SK-N-MC (cell line): ENCODE data around the gene HOXD12.
A peak's percentile ranks its signal among the peaks of the same experiment; 100 is the strongest.

ENCODE experiments used
- DNase-seq: peaks from one replicate; pipeline ENCODE4 v3.0.0-alpha.2; 2011; ENCODE audit warnings: low read depth, low spot score
- H3K27ac ChIP-seq: fragments of 200-600 bp; sonication (generic); 2 replicates; pipeline ENCODE4 v1.5.1; 2016; ENCODE audit warnings: mixed run types
- H3K36me3 ChIP-seq: fragments of 200-600 bp; sonication (generic); 2 replicates; pipeline ENCODE4 v1.6.1; 2017; ENCODE audit warnings: antibody characterized with exemption, low read length, mixed read lengths; ENCODE audit not compliant: insufficient read depth
- H3K4me3 ChIP-seq: fragments of 200-600 bp; sonication (generic); 2 replicates; pipeline ENCODE4 v1.5.1; 2016
- H3K9ac ChIP-seq: fragments of 200-600 bp; sonication (generic); 2 replicates; pipeline ENCODE4 v1.8.0; 2017; ENCODE audit warnings: mixed run types, mixed read lengths; ENCODE audit not compliant: insufficient read length
- H3K9me3 ChIP-seq: fragments of 200-600 bp; sonication (generic); 2 replicates; pipeline ENCODE4 v1.6.1; 2017; ENCODE audit warnings: low read depth, mild to moderate bottlenecking, antibody characterized with exemption, low read length, moderate library complexity, mixed read lengths
- EZH2 ChIP-seq: fragments of 200-600 bp; sonication (generic); IDR thresholded peaks from one replicate; pipeline ENCODE4 v1.6.1; 2017; ENCODE audit warnings: antibody characterized with exemption
- FOXP2 ChIP-seq: optimal IDR thresholded peaks from 2 replicates; pipeline ENCODE3; 2011; ENCODE audit warnings: mild to moderate bottlenecking, moderate library complexity; ENCODE audit not compliant: insufficient read depth; ENCODE audit errors: extremely low read length, control extremely low read depth
- POLR2AphosphoS5 ChIP-seq: IDR thresholded peaks from 2 replicates; pipeline ENCODE4 v1.6.1; 2012; ENCODE audit warnings: mild to moderate bottlenecking, low read depth, low read length, borderline replicate concordance

Gene HOXD12

DNA sequence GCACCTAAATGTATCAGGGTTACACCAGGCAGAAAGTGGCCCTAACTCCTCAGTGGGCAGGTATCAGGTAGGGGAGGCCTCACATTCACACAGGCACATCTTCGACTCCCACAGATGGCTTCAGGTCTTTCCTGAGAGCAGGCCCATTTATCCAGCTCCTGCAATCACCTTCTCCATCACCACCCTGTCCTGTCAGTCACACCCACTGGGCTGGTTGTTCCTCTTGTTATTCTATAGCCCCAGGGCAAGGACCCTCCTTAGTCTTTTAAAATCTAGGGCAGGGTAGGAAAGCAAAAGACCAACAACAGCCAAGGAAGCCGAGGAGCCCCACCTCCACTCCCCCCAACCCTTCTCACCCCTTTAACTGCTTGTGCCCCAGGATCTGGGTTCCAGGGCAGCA, 42.7 kb downstream of the HOXD12 start:
- TF ChIP-seq POLR2AphosphoS5 (no peak), EZH2 (no peak), FOXP2 (no peak)
- H3K27ac ChIP-seq, result no peak overlapping the region
- DNase-seq, result no peak
- no peaks in the 10 kb centered on the region for H3K9me3 ChIP-seq
- no peak overlapping the region for H3K9ac ChIP-seq
- H3K4me3 ChIP-seq, result no peak overlapping the region
- no peaks in the 10 kb centered on the region for H3K36me3 ChIP-seq

GRCh38 chr2:176145085-176145969, 45.7 kb downstream of the HOXD12 start:
- TF ChIP-seq EZH2 (no peak), POLR2AphosphoS5 (no peak), FOXP2 (no peak)
- no peak overlapping the region for H3K27ac ChIP-seq
- H3K9me3 ChIP-seq, result no peaks in the 10 kb centered on the region
- no peak overlapping the region; the same call in 1 of the 2 replicates for H3K4me3 ChIP-seq
- no peaks in the 10 kb centered on the region for H3K36me3 ChIP-seq
- no peak for DNase-seq
- H3K9ac ChIP-seq, result no peak overlapping the region

GRCh38 chr2:176146101-176146500, 46.5 kb downstream of the HOXD12 start:
- Histone ChIP-seq H3K36me3 (no peaks in the 10 kb centered on the region), H3K9me3 (no peaks in the 10 kb centered on the region), H3K27ac (no peak overlapping the region), H3K9ac (no peak overlapping the region), H3K4me3 (peak overlapping the region; percentile 15; the same call in 1 of the 2 replicates)
- no peak for DNase-seq
- TF ChIP-seq POLR2AphosphoS5, result no peak
- TF ChIP-seq EZH2, result no peak
- no peak for TF ChIP-seq FOXP2

DNA sequence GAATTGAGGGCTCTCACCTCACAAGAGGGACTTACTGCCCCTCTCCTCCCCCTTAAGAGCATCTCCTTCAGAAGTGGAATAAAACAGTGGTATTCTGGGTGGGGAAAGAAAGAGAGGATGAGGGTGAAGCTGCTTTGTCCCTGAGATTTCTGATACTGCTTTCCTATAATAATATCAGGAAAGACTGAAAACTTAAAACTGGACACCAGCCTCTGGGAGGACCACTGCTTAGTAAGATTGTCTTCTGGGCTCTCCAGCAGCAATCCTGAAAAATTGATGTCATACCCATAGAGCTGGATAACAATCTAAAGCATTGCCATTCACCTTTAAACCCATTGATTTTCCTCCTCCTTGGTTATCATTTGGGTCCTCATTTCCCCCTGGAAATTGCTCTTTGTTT, 47.0 kb downstream of the HOXD12 start:
- TF ChIP-seq FOXP2, result no peak
- TF ChIP-seq EZH2, result no peak
- no peak for TF ChIP-seq POLR2AphosphoS5
- Histone ChIP-seq H3K9me3 (no peaks in the 10 kb centered on the region), H3K9ac (no peak overlapping the region), H3K4me3 (no peak overlapping the region), H3K36me3 (no peaks in the 10 kb centered on the region), H3K27ac (no peak overlapping the region)
- DNase-seq, result no peak

GRCh38 chr2:176147210-176147799, 47.7 kb downstream of the HOXD12 start:
- TF ChIP-seq FOXP2 (no peak), POLR2AphosphoS5 (no peak), EZH2 (no peak)
- Histone ChIP-seq H3K36me3 (no peaks in the 10 kb centered on the region; the same call in 1 of the 2 replicates), H3K9me3 (no peaks in the 10 kb centered on the region), H3K27ac (no peak overlapping the region), H3K4me3 (no peak overlapping the region), H3K9ac (no peak overlapping the region)
- no peak for DNase-seq

GRCh38 chr2:176147800-176148496, 48.4 kb downstream of the HOXD12 start:
- Histone ChIP-seq H3K9ac (no peak overlapping the region), H3K36me3 (peaks cover 5% of the 10 kb centered on the region; the same call in 1 of the 2 replicates), H3K9me3 (no peaks in the 10 kb centered on the region), H3K4me3 (no peak overlapping the region), H3K27ac (no peak overlapping the region)
- no peak for DNase-seq
- TF ChIP-seq EZH2 (no peak), FOXP2 (no peak), POLR2AphosphoS5 (no peak)

GRCh38 chr2:176148751-176149421, 49.3 kb downstream of the HOXD12 start:
- DNase-seq, result no peak

DNA sequence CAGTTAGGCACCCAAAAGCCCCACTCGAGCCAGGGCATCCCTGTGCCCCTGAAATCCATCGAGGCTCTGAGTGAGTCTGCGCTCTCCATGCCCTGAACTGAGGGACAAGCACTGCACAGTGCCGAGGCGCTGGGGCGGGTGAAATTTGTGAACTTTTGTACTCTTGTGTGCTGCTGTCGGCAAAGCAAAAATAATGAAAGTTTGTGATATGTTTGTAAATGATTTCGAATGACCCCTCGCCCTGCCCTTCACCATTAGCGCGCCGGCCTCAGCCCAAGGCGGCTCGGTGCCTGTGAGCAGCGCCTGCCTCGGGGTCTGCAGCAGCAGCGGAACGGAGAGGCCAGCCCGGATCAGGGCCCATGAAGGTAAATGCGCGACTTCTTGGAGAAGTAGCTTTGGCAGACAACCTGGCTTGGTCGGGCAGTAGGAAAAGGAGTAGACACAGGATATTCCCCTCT, 49.9 kb downstream of the HOXD12 start:
- TF ChIP-seq EZH2, result no peak
- no peak for TF ChIP-seq POLR2AphosphoS5
- TF ChIP-seq FOXP2, result no peak
- DNase-seq, result no peak
- Histone ChIP-seq H3K36me3 (peaks cover 6% of the 10 kb centered on the region; the same call in 1 of the 2 replicates), H3K27ac (no peak overlapping the region), H3K9ac (no peak overlapping the region), H3K4me3 (no peak overlapping the region), H3K9me3 (no peaks in the 10 kb centered on the region)

More at GRCh38 chr2:176148751-176149421, 49.3 kb downstream of the HOXD12 start:
- TF ChIP-seq POLR2AphosphoS5, result no peak
- TF ChIP-seq EZH2, result no peak
- TF ChIP-seq FOXP2, result no peak
- no peak overlapping the region for H3K4me3 ChIP-seq
- H3K36me3 ChIP-seq, result peaks cover 5% of the 10 kb centered on the region; the same call in 1 of the 2 replicates
- no peaks in the 10 kb centered on the region for H3K9me3 ChIP-seq
- H3K27ac ChIP-seq, result no peak overlapping the region
- H3K9ac ChIP-seq, result no peak overlapping the region
